HG03521 (cell line): ENCODE measurements around the gene RPS5.
"Not testable (repeated sequence)": the region's sequence is repeated elsewhere in the genome, so short reads cannot be mapped to it uniquely, and the experiment has no call there.

Experiments
- ATAC-seq: cut with Tn5 transposase; IDR thresholded peaks from one replicate; pipeline ENCODE4 v1.9.1; 2021; ENCODE audit warnings: mild to moderate bottlenecking, moderate library complexity; ENCODE audit not compliant: unreplicated experiment

The RPS5 gene

GRCh38 chr19:58403920-58404478, 16.9 kb downstream of the RPS5 start:
- not testable (repeated sequence) for ATAC-seq

GRCh38 chr19:58406818-58407657, 20.0 kb downstream of the RPS5 start:
- no peak for ATAC-seq

- ATAC-seq = no peak
Measured at GRCh38 chr19:58407658-58408151, 20.6 kb downstream of the RPS5 start.

- ATAC-seq = peak; percentile 89
Measured at GRCh38 chr19:58408152-58409009, 21.3 kb downstream of the RPS5 start, which contains the start of gene ZNF584. Gene ZNF584 (plus strand): TSS chr19:58408649. CDS start chr19:58409148, 499 bp downstream.

- no peak for ATAC-seq
Measured at GRCh38 chr19:58409010-58409790, 22.1 kb downstream of the RPS5 start.

- no peak for ATAC-seq
Measured at GRCh38 chr19:58416604-58417003, 29.5 kb downstream of the RPS5 start.

- ATAC-seq = no peak
Measured at GRCh38 chr19:58417071-58417470, 30.0 kb downstream of the RPS5 start.

- no peak for ATAC-seq
Measured at GRCh38 chr19:58428617-58429016, 41.5 kb downstream of the RPS5 start.

GRCh38 chr19:58429745-58430144, 42.7 kb downstream of the RPS5 start:
- ATAC-seq = no peak

- no peak for ATAC-seq
Measured at GRCh38 chr19:58434217-58434616, 47.1 kb downstream of the RPS5 start.

GRCh38 chr19:58439576-58440554, 52.8 kb downstream of the RPS5 start, which contains the start of gene ZNF132:
Gene ZNF132 (minus strand): TSS chr19:58440153. CDS start chr19:58439821, 332 bp downstream.
- ATAC-seq = peak; percentile 86

- ATAC-seq = no peak
Measured at GRCh38 chr19:58440556-58440955, 53.5 kb downstream of the RPS5 start.

- not testable (repeated sequence) for ATAC-seq
Measured at GRCh38 chr19:58442986-58443385, 55.9 kb downstream of the RPS5 start.
